SK-N-SH (cell line): ENCODE results near the gene SERPINE1.

Experiments
- EP300 ChIP-seq, 2 experiments: IDR thresholded peaks; 2 replicates each; pipeline versions ENCODE4 v1.4.0 to v1.6.1; 2012; ENCODE audit warnings: borderline replicate concordance in 1 of 2, low read depth in 1 of 2, low read length in 1 of 2
- RFX5 ChIP-seq: IDR thresholded peaks from 2 replicates; pipeline ENCODE4 v1.6.1; 2012; ENCODE audit warnings: mild to moderate bottlenecking, improper control_type of control experiment, low read length
- TCF12 ChIP-seq: IDR thresholded peaks from 2 replicates; pipeline ENCODE4 v1.4.0; 2012
- YY1 ChIP-seq: IDR thresholded peaks from 2 replicates; pipeline ENCODE4 v1.4.0; 2012; ENCODE audit warnings: low read depth, mild to moderate bottlenecking
- TF ChIP-seq, protein P1 (sequence below): fragments of 200-600 bp; sonication (generic); IDR thresholded peaks from 2 replicates; pipeline ENCODE4 v1.6.1; 2017; ENCODE audit warnings: antibody characterized with exemption, mild to moderate bottlenecking, moderate library complexity
- TF ChIP-seq, protein P2 (sequence below): fragments of 150-350 bp; IDR thresholded peaks from 2 replicates; pipeline ENCODE4 v1.6.1; 2016; ENCODE audit warnings: mild to moderate bottlenecking, low read depth, low read length

DNA sequence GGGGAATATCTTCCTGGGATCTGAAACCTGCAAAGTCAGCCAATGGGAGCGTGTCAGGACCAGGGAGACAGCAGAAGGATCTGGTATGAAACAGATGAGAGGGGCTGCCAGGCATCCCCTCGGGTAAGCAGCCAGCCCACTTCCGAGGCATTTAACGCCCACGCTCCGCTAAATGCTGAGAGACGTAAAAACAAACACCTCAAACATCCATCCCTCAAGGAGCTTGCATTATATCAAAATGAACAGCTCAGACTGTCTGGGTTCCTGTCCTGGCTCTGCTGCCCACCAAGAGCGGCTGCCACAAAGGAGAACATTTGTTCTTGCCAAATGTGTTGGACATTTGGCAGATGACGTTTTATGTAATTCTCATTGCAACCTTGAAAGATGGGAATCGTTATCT lies 7.0 kb upstream of the SERPINE1 start:
- TF ChIP-seq RFX5 (no peak), TCF12 (no peak), YY1 (no peak), EP300 (IDR thresholded peaks at IDR 0.05; ENCODE audit: borderline replicate concordance in 1 of 2, low read depth in 1 of 2, low read length in 1 of 2) (no peak)
- TF ChIP-seq, protein P1, sequence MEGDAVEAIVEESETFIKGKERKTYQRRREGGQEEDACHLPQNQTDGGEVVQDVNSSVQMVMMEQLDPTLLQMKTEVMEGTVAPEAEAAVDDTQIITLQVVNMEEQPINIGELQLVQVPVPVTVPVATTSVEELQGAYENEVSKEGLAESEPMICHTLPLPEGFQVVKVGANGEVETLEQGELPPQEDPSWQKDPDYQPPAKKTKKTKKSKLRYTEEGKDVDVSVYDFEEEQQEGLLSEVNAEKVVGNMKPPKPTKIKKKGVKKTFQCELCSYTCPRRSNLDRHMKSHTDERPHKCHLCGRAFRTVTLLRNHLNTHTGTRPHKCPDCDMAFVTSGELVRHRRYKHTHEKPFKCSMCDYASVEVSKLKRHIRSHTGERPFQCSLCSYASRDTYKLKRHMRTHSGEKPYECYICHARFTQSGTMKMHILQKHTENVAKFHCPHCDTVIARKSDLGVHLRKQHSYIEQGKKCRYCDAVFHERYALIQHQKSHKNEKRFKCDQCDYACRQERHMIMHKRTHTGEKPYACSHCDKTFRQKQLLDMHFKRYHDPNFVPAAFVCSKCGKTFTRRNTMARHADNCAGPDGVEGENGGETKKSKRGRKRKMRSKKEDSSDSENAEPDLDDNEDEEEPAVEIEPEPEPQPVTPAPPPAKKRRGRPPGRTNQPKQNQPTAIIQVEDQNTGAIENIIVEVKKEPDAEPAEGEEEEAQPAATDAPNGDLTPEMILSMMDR: no peak
- TF ChIP-seq, protein P2, sequence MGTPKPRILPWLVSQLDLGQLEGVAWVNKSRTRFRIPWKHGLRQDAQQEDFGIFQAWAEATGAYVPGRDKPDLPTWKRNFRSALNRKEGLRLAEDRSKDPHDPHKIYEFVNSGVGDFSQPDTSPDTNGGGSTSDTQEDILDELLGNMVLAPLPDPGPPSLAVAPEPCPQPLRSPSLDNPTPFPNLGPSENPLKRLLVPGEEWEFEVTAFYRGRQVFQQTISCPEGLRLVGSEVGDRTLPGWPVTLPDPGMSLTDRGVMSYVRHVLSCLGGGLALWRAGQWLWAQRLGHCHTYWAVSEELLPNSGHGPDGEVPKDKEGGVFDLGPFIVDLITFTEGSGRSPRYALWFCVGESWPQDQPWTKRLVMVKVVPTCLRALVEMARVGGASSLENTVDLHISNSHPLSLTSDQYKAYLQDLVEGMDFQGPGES: no peak
